ENCODE results near the gene RAB30. TPM values are rescaled to one million over a fixed set of nuclear protein-coding genes. Genes with fewer than 3 reads are reported as not detected.

Gene RAB30
- 10 to 100 TPM; 12.1 to 19.0 TPM for total RNA-seq

GRCh38 chr11:83071567-83072349 lies at the start of gene RAB30:
TSS of gene RAB30 (minus strand) at chr11:83071897. CDS start at chr11:82997316, 74,581 bp downstream.
- Histone ChIP-seq H3K27me3 (no peaks in the 10 kb centered on the region), H3K27ac (peak within 1 kb of the TSS; percentile 92 to 94), H3K4me3 (peak within 1 kb of the TSS; percentile 65 to 85), H3K4me1 (peaks cover 0 to 44% of the 10 kb centered on the region in 2 donors), H3K9me3 (no peaks in the 10 kb centered on the region), H3K36me3 (peaks cover 15% of the 10 kb centered on the region)
- TF ChIP-seq CTCF (IDR thresholded peaks at IDR 0.05): no peak
- DNase-seq (ENCODE audit: low spot score): peak; percentile 99

- no peaks in the 10 kb centered on the region for H3K9me3 ChIP-seq
- H3K4me1 ChIP-seq: no peaks in the 10 kb centered on the region
- no peaks in the 10 kb centered on the region for H3K36me3 ChIP-seq
- no peak overlapping the region for H3K4me3 ChIP-seq
- H3K27ac ChIP-seq: no peak overlapping the region
- TF ChIP-seq CTCF (IDR thresholded peaks at IDR 0.05): no peak
- no peaks in the 10 kb centered on the region for H3K27me3 ChIP-seq
- DNase-seq (ENCODE audit: low spot score): no peak
Observed at GRCh38 chr11:83120327-83120726, 48.6 kb upstream of the RAB30 start.

- no peak for TF ChIP-seq CTCF (IDR thresholded peaks at IDR 0.05)
- H3K9me3 ChIP-seq: no peaks in the 10 kb centered on the region
- no peak for DNase-seq (ENCODE audit: low spot score)
- no peak overlapping the region for H3K4me3 ChIP-seq
- H3K27ac ChIP-seq: no peak overlapping the region
- no peaks in the 10 kb centered on the region for H3K36me3 ChIP-seq
- H3K4me1 ChIP-seq: no peaks in the 10 kb centered on the region
- H3K27me3 ChIP-seq: no peaks in the 10 kb centered on the region
Observed at GRCh38 chr11:83119216-83119615, 47.5 kb upstream of the RAB30 start.

GRCh38 chr11:83118814-83119213 lies 47.1 kb upstream of the RAB30 start:
- no peak for DNase-seq (ENCODE audit: low spot score)
- no peak for TF ChIP-seq CTCF (IDR thresholded peaks at IDR 0.05)
- H3K36me3 ChIP-seq: no peaks in the 10 kb centered on the region
- H3K4me1 ChIP-seq: no peaks in the 10 kb centered on the region
- no peaks in the 10 kb centered on the region for H3K27me3 ChIP-seq
- no peak overlapping the region for H3K27ac ChIP-seq
- no peaks in the 10 kb centered on the region for H3K9me3 ChIP-seq
- no peak overlapping the region for H3K4me3 ChIP-seq

GRCh38 chr11:83116015-83116641 lies 44.4 kb upstream of the RAB30 start:
- no peak overlapping the region for H3K27ac ChIP-seq
- no peak overlapping the region for H3K4me3 ChIP-seq
- no peaks in the 10 kb centered on the region for H3K27me3 ChIP-seq
- no peak for DNase-seq (ENCODE audit: low spot score)
- H3K36me3 ChIP-seq: no peaks in the 10 kb centered on the region
- H3K9me3 ChIP-seq: no peaks in the 10 kb centered on the region
- no peaks in the 10 kb centered on the region for H3K4me1 ChIP-seq
- TF ChIP-seq CTCF (IDR thresholded peaks at IDR 0.05): no peak
